OCI-LY7 (cell line): Measurements from ENCODE around the gene PHACTR1.

Source experiments
- CTCF ChIP-seq: fragments of 200-600 bp; sonication (generic); conservative IDR thresholded peaks from 2 replicates; pipeline ENCODE4 v1.5.1; 2014; ENCODE audit warnings: mild to moderate bottlenecking, antibody characterized with exemption, low read length, moderate library complexity, mixed read lengths
- EZH2phosphoT487 ChIP-seq: fragments of 200-600 bp; sonication (generic); IDR thresholded peaks from 2 replicates; pipeline ENCODE4 v1.6.1; 2018; ENCODE audit warnings: low read depth, borderline replicate concordance, mild to moderate bottlenecking, mixed run types, antibody characterized with exemption, low read length, moderate library complexity, mixed read lengths

DNA sequence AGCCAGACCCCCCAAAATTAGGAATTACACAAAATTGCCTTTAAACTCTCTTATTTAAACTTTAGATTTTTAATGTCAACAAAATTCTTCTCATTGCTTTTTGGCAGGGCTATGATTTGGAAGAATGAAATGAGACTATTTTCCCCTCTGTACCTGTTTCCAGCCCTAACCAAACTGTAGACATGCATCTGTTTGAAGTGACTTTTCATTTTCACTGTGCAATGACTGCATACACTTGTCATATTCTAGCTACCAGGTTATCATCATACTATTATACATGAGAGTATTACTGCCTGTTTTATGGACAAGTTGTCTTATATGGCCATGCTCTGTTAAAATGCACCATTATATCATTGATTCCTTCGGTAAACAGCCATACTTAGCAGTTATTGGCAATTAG lies 316.6 kb downstream of the PHACTR1 start:
- TF ChIP-seq CTCF (no peak), EZH2phosphoT487 (no peak)
